Ovary (tissue), 3 donors: ENCODE data around the gene HBA1.
"Not testable (repeated sequence)": the region's sequence is repeated elsewhere in the genome, so short reads cannot be mapped to it uniquely, and the experiment has no call there.

Experiments
- POLR2A ChIP-seq: fragments of 450-650 bp; IDR thresholded peaks from one replicate; pipeline ENCODE4 v1.6.1; 2017; ENCODE audit warnings: antibody characterized with exemption, mild to moderate bottlenecking, moderate library complexity
- TF ChIP-seq, protein P1 (sequence below), 3 donors: fragments of 450-650 bp in 2 of 3; fragments of 200-600 bp in 1 of 3; IDR thresholded peaks; one replicate each; pipeline versions ENCODE4 v1.5.1 to v1.8.0; 2016 to 2022; ENCODE audit warnings: antibody characterized with exemption in 3 of 3, mild to moderate bottlenecking in 1 of 3
- donor health status: DM: no; HTN: no; CAD: no.

DNA sequence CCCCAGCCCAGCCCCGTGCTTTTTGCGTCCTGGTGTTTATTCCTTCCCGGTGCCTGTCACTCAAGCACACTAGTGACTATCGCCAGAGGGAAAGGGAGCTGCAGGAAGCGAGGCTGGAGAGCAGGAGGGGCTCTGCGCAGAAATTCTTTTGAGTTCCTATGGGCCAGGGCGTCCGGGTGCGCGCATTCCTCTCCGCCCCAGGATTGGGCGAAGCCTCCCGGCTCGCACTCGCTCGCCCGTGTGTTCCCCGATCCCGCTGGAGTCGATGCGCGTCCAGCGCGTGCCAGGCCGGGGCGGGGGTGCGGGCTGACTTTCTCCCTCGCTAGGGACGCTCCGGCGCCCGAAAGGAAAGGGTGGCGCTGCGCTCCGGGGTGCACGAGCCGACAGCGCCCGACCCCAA is 474 bp upstream of the HBA1 start:
- TF ChIP-seq, protein P1, sequence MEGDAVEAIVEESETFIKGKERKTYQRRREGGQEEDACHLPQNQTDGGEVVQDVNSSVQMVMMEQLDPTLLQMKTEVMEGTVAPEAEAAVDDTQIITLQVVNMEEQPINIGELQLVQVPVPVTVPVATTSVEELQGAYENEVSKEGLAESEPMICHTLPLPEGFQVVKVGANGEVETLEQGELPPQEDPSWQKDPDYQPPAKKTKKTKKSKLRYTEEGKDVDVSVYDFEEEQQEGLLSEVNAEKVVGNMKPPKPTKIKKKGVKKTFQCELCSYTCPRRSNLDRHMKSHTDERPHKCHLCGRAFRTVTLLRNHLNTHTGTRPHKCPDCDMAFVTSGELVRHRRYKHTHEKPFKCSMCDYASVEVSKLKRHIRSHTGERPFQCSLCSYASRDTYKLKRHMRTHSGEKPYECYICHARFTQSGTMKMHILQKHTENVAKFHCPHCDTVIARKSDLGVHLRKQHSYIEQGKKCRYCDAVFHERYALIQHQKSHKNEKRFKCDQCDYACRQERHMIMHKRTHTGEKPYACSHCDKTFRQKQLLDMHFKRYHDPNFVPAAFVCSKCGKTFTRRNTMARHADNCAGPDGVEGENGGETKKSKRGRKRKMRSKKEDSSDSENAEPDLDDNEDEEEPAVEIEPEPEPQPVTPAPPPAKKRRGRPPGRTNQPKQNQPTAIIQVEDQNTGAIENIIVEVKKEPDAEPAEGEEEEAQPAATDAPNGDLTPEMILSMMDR (IDR thresholded peaks at IDR 0.05): not testable (repeated sequence)
- not testable (repeated sequence) for TF ChIP-seq POLR2A
